Measurements from ENCODE around the gene HOXA6.

GRCh38 chr7:27162561-27163287 lies 15.2 kb upstream of the HOXA6 start:
- TF ChIP-seq, protein P1, sequence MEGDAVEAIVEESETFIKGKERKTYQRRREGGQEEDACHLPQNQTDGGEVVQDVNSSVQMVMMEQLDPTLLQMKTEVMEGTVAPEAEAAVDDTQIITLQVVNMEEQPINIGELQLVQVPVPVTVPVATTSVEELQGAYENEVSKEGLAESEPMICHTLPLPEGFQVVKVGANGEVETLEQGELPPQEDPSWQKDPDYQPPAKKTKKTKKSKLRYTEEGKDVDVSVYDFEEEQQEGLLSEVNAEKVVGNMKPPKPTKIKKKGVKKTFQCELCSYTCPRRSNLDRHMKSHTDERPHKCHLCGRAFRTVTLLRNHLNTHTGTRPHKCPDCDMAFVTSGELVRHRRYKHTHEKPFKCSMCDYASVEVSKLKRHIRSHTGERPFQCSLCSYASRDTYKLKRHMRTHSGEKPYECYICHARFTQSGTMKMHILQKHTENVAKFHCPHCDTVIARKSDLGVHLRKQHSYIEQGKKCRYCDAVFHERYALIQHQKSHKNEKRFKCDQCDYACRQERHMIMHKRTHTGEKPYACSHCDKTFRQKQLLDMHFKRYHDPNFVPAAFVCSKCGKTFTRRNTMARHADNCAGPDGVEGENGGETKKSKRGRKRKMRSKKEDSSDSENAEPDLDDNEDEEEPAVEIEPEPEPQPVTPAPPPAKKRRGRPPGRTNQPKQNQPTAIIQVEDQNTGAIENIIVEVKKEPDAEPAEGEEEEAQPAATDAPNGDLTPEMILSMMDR (IDR thresholded peaks at IDR 0.05 in 2 of 3, conservative IDR thresholded peaks at IDR 0.05 in 1 of 3; ENCODE audit: control insufficient read depth in 2 of 3, extremely low read depth in 1 of 3, insufficient read depth in 1 of 3, low read depth in 3 of 3, low read length in 3 of 3), result no peak
- no peak for TF ChIP-seq POLR2AphosphoS5 (IDR thresholded peaks at IDR 0.05; ENCODE audit: low read length)
- TF ChIP-seq SUZ12 (IDR thresholded peaks at IDR 0.05; ENCODE audit: unreplicated experiment), result no peak
- TF ChIP-seq MYC (IDR thresholded peaks at IDR 0.05; ENCODE audit: insufficient read depth, insufficient read length, insufficient replicate concordance, low read length, severe bottlenecking), result no peak
- no peak for TF ChIP-seq IRF3 (IDR thresholded peaks at IDR 0.05)
- no peak for TF ChIP-seq TAF1 (IDR thresholded peaks at IDR 0.05; ENCODE audit: borderline replicate concordance, low read depth, low read length)
- TF ChIP-seq, protein P2, sequence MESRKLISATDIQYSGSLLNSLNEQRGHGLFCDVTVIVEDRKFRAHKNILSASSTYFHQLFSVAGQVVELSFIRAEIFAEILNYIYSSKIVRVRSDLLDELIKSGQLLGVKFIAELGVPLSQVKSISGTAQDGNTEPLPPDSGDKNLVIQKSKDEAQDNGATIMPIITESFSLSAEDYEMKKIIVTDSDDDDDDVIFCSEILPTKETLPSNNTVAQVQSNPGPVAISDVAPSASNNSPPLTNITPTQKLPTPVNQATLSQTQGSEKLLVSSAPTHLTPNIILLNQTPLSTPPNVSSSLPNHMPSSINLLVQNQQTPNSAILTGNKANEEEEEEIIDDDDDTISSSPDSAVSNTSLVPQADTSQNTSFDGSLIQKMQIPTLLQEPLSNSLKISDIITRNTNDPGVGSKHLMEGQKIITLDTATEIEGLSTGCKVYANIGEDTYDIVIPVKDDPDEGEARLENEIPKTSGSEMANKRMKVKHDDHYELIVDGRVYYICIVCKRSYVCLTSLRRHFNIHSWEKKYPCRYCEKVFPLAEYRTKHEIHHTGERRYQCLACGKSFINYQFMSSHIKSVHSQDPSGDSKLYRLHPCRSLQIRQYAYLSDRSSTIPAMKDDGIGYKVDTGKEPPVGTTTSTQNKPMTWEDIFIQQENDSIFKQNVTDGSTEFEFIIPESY (IDR thresholded peaks at IDR 0.05), result no peak
- no peak for TF ChIP-seq RAD21 (IDR thresholded peaks at IDR 0.05; ENCODE audit: insufficient read depth, low read depth, low read length)
- TF ChIP-seq MEF2B (IDR thresholded peaks at IDR 0.05; ENCODE audit: partially characterized antibody, poor library complexity, severe bottlenecking), result no peak
- TF ChIP-seq HDAC6 (IDR thresholded peaks at IDR 0.05; ENCODE audit: unreplicated experiment), result no peak
- no peak for TF ChIP-seq MAX (IDR thresholded peaks at IDR 0.05; ENCODE audit: low read depth, low read length)
- TF ChIP-seq ZNF24 (IDR thresholded peaks at IDR 0.05), result no peak
- no peak for TF ChIP-seq BCL3 (IDR thresholded peaks at IDR 0.05; ENCODE audit: borderline replicate concordance, insufficient read depth, low read depth, low read length, poor library complexity, severe bottlenecking)

Measured in GM12878 (cell line).